ENCODE results near the gene OSTF1.

DNA sequence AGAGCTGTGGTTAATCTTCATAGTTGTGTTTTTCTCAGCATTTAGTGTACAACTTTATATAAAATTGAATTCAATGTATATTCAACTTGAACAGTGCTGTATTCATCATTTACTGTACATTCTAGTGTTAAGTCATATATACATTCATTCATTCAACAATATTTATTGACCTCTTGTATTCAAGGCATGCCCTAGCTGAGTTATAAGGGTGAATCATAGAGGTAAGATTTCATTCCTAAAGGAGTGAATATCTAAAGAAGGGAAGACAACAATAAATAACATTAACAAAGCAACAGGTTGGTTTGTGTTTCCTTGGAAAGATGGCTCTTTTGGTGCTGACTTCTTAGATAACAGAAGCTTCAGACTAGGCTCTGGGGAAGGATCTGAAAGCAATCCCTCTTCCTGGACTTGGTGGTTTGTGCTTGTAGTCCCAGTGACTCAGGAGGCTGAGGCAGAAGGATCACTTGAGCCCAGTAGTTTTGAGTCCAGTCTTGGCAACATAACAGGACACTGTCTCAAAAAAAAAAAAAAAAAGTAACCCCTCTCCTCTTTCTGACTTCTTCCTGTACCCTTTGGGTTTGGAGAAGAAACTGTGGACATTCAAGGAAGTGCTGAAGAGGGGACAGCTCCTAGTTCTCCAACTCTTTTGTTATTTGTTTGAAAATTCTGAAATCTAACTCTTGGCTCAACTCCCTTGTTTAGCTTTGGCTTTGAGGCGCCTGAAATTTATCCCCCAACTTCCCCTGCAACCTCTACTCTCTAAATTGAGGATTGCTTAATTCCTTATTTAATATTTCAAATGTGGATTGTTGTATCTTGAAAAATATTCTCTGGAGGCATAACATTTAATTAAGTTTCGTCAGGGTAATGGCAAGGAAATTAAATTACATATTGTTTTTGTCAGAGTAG is 80.2 kb downstream of the OSTF1 start:
- TF ChIP-seq POLR2A (IDR thresholded peaks at IDR 0.05) = no peak
- TF ChIP-seq, protein P1, sequence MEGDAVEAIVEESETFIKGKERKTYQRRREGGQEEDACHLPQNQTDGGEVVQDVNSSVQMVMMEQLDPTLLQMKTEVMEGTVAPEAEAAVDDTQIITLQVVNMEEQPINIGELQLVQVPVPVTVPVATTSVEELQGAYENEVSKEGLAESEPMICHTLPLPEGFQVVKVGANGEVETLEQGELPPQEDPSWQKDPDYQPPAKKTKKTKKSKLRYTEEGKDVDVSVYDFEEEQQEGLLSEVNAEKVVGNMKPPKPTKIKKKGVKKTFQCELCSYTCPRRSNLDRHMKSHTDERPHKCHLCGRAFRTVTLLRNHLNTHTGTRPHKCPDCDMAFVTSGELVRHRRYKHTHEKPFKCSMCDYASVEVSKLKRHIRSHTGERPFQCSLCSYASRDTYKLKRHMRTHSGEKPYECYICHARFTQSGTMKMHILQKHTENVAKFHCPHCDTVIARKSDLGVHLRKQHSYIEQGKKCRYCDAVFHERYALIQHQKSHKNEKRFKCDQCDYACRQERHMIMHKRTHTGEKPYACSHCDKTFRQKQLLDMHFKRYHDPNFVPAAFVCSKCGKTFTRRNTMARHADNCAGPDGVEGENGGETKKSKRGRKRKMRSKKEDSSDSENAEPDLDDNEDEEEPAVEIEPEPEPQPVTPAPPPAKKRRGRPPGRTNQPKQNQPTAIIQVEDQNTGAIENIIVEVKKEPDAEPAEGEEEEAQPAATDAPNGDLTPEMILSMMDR (IDR thresholded peaks at IDR 0.05) = no peak

Measured in uterus (tissue), 2 donors.